DND-41 (cell line): ENCODE data around the gene SLC41A3.

Experiments used
- CTCF ChIP-seq: IDR thresholded peaks from 2 replicates; pipeline ENCODE4 v1.5.1; 2012; ENCODE audit warnings: borderline replicate concordance, low read length, moderate library complexity, mild to moderate bottlenecking; ENCODE audit not compliant: poor library complexity, severe bottlenecking; ENCODE audit errors: extremely low read depth
- EZH2 ChIP-seq: IDR thresholded peaks from 3 replicates; pipeline ENCODE4 v1.6.1; 2012; ENCODE audit warnings: borderline replicate concordance, low read depth, mild to moderate bottlenecking, moderate library complexity, low read length, inconsistent platforms; ENCODE audit not compliant: severe bottlenecking

- TF ChIP-seq CTCF = no peak
- TF ChIP-seq EZH2 = no peak
Observed at GRCh38 chr3:126133606-126134005, 49.7 kb upstream of the SLC41A3 start.
